HepG2 (cell line): ENCODE results near the gene TPM1. TPM values are rescaled to one million over a fixed set of nuclear protein-coding genes. Genes with fewer than 3 reads are reported as not detected.

Experiments used
- MIER3 ChIP-seq: IDR thresholded peaks from 2 replicates; pipeline ENCODE4 v1.6.1; 2016; ENCODE audit warnings: missing compliant biosample characterization, borderline replicate concordance
- PCBP2 ChIP-seq: fragments of 200-400 bp; formaldehyde crosslinking; optimal IDR thresholded peaks from 2 replicates; pipeline ENCODE3; 2018; ENCODE audit warnings: low read length, low read depth; ENCODE audit not compliant: poor library complexity, severe bottlenecking
- RFXAP ChIP-seq: sonication (generic); formaldehyde crosslinking; IDR thresholded peaks from 2 replicates; pipeline ENCODE4 v1.4.0; 2020; ENCODE audit warnings: missing genetic modification reagents, borderline replicate concordance
- RNF2 ChIP-seq: fragments of 450-650 bp; conservative IDR thresholded peaks from 2 replicates; pipeline ENCODE4 v1.6.1; 2016; ENCODE audit warnings: low read depth
- SETDB1 ChIP-seq: sonication (generic); formaldehyde crosslinking; IDR thresholded peaks from 2 replicates; pipeline ENCODE4 v1.5.1; 2020; ENCODE audit warnings: missing genetic modification reagents, mild to moderate bottlenecking, borderline replicate concordance
- SP140L ChIP-seq: sonication (generic); formaldehyde crosslinking; IDR thresholded peaks from 2 replicates; pipeline ENCODE4 v1.4.0; 2020; ENCODE audit warnings: missing genetic modification reagents, borderline replicate concordance
- SSRP1 ChIP-seq: IDR thresholded peaks from 2 replicates; pipeline ENCODE4 v1.6.1; 2016; ENCODE audit warnings: control low read depth
- ZFYVE20 ChIP-seq: sonication (generic); formaldehyde crosslinking; IDR thresholded peaks from 2 replicates; pipeline ENCODE4 v1.8.0; 2023; ENCODE audit warnings: low read depth, mild to moderate bottlenecking, moderate library complexity, missing genetic modification reagents, borderline replicate concordance
- ZNF180 ChIP-seq: sonication (generic); formaldehyde crosslinking; IDR thresholded peaks from 2 replicates; pipeline ENCODE4 v1.4.0; 2020; ENCODE audit warnings: low read depth, missing genetic modification reagents, borderline replicate concordance
- ZNF780A ChIP-seq: sonication (generic); formaldehyde crosslinking; IDR thresholded peaks from 2 replicates; pipeline ENCODE4 v1.8.0; 2022; ENCODE audit warnings: mild to moderate bottlenecking, missing genetic modification reagents, moderate library complexity
- ZNF816 ChIP-seq: sonication (generic); formaldehyde crosslinking; IDR thresholded peaks from 2 replicates; pipeline ENCODE4 v1.8.0; 2022; ENCODE audit warnings: missing genetic modification reagents, mild to moderate bottlenecking, borderline replicate concordance
- ZSCAN21 ChIP-seq: sonication (generic); formaldehyde crosslinking; IDR thresholded peaks from 2 replicates; pipeline ENCODE4 v1.8.0; 2022; ENCODE audit warnings: mild to moderate bottlenecking, missing genetic modification reagents, moderate library complexity, borderline replicate concordance
- polyA plus RNA-seq, 8 experiments: library from polyadenylated mRNA; depleted of rRNA in 3 of 8; stranded (reverse) in 7 of 8; unstranded in 1 of 8; fragments of >200 nt; fragmentation: Illumina TruSeq in 4 of 8; extraction: Trizol in 4 of 8; gene quantifications; 2 replicates each; pipeline versions ENCODE4 v1.2.1 to v1.2.3, GENCODE V29; 2011 to 2016; ENCODE audit warnings: low read depth in 4 of 8, missing spikeins in 1 of 8, mixed read lengths in 1 of 8; ENCODE audit not compliant: insufficient read depth in 1 of 8
- total RNA-seq, 5 experiments: library from RNA; depleted of rRNA; stranded (reverse); fragments of >200 nt; fragmentation: Illumina TruSeq; extraction: Trizol; gene quantifications; 2 replicates each; pipeline ENCODE4 v1.2.3, GENCODE V29; 2016; ENCODE audit warnings: low read depth in 1 of 5
- TF ChIP-seq, protein P1 (sequence below): sonication (generic); formaldehyde crosslinking; IDR thresholded peaks from 2 replicates; pipeline ENCODE4 v1.5.0; 2020; ENCODE audit warnings: missing genetic modification reagents
- TF ChIP-seq, protein P2 (sequence below): sonication (generic); formaldehyde crosslinking; IDR thresholded peaks from 2 replicates; pipeline ENCODE4; 2020; ENCODE audit warnings: missing genetic modification reagents, mild to moderate bottlenecking, borderline replicate concordance
- TF ChIP-seq, protein P3 (sequence below), 2 experiments: sonication (generic) in 1 of 2; formaldehyde crosslinking in 1 of 2; IDR thresholded peaks; 2 replicates each; pipeline versions ENCODE4 v1.4.0 to v1.6.1; 2018 to 2020; ENCODE audit warnings: missing genetic modification reagents in 2 of 2, borderline replicate concordance in 1 of 2, low read depth in 1 of 2, mild to moderate bottlenecking in 1 of 2, missing biosample characterization in 1 of 2
- TF ChIP-seq, protein P4 (sequence below): sonication (generic); formaldehyde crosslinking; IDR thresholded peaks from 2 replicates; pipeline ENCODE4 v1.4.0; 2020; ENCODE audit warnings: missing genetic modification reagents, mild to moderate bottlenecking, borderline replicate concordance
- TF ChIP-seq, protein P5 (sequence below): sonication (generic); formaldehyde crosslinking; IDR thresholded peaks from 2 replicates; pipeline ENCODE4 v1.4.0; 2020; ENCODE audit warnings: missing genetic modification reagents; ENCODE audit errors: not compliant biosample characterization

TPM1 gene
- total and polyA plus RNA-seq, 2 of the 13 experiments (the other 11 are each of a cell fraction or from before 2014, with no cell fraction given), result 98.9 to 109 TPM

DNA sequence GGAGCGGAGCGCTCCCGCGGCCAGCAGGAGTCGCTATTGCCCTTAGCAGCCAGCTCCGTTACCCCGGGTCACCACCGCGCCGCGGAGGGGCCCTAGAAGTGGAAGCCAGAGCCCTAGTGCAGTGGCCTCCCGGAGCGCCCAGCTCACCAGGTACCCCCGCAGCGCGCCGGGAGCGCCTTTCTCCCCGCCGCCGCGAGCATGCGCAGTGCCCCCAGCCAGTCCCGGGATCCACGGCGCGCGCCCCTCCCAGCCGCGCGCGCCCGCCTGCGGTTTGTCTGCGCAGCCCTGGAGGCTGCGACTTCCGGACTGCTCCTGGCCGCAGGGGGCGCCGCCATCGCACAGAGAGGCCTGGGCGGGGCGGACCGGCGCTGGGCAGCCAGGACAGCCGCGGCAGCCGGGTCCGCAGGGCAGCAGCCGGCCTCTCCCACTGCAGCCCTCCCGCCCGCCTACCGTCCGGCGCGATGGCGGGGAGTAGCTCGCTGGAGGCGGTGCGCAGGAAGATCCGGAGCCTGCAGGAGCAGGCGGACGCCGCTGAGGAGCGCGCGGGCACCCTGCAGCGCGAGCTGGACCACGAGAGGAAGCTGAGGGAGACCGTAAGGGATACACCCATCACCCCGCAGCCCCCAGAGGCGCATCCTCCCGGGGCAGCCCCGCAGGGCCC, 5.7 kb downstream of the TPM1 start (continued):
- TF ChIP-seq, protein P1, sequence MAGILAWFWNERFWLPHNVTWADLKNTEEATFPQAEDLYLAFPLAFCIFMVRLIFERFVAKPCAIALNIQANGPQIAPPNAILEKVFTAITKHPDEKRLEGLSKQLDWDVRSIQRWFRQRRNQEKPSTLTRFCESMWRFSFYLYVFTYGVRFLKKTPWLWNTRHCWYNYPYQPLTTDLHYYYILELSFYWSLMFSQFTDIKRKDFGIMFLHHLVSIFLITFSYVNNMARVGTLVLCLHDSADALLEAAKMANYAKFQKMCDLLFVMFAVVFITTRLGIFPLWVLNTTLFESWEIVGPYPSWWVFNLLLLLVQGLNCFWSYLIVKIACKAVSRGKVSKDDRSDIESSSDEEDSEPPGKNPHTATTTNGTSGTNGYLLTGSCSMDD, result no peak
- peak; percentile 82; the same call in 1 of the 2 replicates for TF ChIP-seq RFXAP (CRISPR knock-in tag)
- TF ChIP-seq, protein P2, sequence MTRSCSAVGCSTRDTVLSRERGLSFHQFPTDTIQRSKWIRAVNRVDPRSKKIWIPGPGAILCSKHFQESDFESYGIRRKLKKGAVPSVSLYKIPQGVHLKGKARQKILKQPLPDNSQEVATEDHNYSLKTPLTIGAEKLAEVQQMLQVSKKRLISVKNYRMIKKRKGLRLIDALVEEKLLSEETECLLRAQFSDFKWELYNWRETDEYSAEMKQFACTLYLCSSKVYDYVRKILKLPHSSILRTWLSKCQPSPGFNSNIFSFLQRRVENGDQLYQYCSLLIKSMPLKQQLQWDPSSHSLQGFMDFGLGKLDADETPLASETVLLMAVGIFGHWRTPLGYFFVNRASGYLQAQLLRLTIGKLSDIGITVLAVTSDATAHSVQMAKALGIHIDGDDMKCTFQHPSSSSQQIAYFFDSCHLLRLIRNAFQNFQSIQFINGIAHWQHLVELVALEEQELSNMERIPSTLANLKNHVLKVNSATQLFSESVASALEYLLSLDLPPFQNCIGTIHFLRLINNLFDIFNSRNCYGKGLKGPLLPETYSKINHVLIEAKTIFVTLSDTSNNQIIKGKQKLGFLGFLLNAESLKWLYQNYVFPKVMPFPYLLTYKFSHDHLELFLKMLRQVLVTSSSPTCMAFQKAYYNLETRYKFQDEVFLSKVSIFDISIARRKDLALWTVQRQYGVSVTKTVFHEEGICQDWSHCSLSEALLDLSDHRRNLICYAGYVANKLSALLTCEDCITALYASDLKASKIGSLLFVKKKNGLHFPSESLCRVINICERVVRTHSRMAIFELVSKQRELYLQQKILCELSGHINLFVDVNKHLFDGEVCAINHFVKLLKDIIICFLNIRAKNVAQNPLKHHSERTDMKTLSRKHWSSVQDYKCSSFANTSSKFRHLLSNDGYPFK (CRISPR knock-in tag), result no peak
- TF ChIP-seq PCBP2, result no peak
- TF ChIP-seq, protein P3, sequence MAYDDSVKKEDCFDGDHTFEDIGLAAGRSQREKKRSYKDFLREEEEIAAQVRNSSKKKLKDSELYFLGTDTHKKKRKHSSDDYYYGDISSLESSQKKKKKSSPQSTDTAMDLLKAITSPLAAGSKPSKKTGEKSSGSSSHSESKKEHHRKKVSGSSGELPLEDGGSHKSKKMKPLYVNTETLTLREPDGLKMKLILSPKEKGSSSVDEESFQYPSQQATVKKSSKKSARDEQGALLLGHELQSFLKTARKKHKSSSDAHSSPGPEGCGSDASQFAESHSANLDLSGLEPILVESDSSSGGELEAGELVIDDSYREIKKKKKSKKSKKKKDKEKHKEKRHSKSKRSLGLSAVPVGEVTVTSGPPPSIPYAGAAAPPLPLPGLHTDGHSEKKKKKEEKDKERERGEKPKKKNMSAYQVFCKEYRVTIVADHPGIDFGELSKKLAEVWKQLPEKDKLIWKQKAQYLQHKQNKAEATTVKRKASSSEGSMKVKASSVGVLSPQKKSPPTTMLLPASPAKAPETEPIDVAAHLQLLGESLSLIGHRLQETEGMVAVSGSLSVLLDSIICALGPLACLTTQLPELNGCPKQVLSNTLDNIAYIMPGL (CRISPR knock-in tag; IDR thresholded peaks at IDR 0.05; ENCODE audit: borderline replicate concordance in 1 of 2, low read depth in 1 of 2), result peak; percentile 93 to 98
- no peak for TF ChIP-seq SSRP1 (CRISPR knock-in tag)
- TF ChIP-seq SP140L (CRISPR knock-in tag), result no peak
- 0 out of 2 replicates have a peak, but pooled peaks have one; percentile 78 for TF ChIP-seq ZNF780A (CRISPR knock-in tag)
- no peak for TF ChIP-seq SETDB1 (CRISPR knock-in tag)
- TF ChIP-seq RNF2, result 0 out of 2 replicates have a peak, but pooled peaks have one; percentile 43
- TF ChIP-seq ZSCAN21, result peak; percentile 94
- peak; percentile 41; the same call in 1 of the 2 replicates for TF ChIP-seq ZFYVE20 (CRISPR knock-in tag)
- TF ChIP-seq MIER3 (CRISPR knock-in tag), result peak; percentile 17; the same call in 1 of the 2 replicates
- TF ChIP-seq, protein P4, sequence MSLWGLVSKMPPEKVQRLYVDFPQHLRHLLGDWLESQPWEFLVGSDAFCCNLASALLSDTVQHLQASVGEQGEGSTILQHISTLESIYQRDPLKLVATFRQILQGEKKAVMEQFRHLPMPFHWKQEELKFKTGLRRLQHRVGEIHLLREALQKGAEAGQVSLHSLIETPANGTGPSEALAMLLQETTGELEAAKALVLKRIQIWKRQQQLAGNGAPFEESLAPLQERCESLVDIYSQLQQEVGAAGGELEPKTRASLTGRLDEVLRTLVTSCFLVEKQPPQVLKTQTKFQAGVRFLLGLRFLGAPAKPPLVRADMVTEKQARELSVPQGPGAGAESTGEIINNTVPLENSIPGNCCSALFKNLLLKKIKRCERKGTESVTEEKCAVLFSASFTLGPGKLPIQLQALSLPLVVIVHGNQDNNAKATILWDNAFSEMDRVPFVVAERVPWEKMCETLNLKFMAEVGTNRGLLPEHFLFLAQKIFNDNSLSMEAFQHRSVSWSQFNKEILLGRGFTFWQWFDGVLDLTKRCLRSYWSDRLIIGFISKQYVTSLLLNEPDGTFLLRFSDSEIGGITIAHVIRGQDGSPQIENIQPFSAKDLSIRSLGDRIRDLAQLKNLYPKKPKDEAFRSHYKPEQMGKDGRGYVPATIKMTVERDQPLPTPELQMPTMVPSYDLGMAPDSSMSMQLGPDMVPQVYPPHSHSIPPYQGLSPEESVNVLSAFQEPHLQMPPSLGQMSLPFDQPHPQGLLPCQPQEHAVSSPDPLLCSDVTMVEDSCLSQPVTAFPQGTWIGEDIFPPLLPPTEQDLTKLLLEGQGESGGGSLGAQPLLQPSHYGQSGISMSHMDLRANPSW (CRISPR knock-in tag), result no peak; the same call in 1 of the 2 replicates
- no peak for TF ChIP-seq ZNF180 (CRISPR knock-in tag)
- TF ChIP-seq, protein P5, sequence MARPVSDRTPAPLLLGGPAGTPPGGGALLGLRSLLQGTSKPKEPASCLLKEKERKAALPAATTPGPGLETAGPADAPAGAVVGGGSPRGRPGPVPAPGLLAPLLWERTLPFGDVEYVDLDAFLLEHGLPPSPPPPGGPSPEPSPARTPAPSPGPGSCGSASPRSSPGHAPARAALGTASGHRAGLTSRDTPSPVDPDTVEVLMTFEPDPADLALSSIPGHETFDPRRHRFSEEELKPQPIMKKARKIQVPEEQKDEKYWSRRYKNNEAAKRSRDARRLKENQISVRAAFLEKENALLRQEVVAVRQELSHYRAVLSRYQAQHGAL, result peak; percentile 52
- peak; percentile 56; the same call in 1 of the 2 replicates for TF ChIP-seq ZNF816 (CRISPR knock-in tag)
